Peyer's patch (tissue), 4 donors: ENCODE data around the gene CHST8. TPM values are rescaled to one million over a fixed set of nuclear protein-coding genes. Genes with fewer than 3 reads are reported as not detected.

Source experiments
- DNase-seq, 3 donors: peaks; one replicate each; pipeline ENCODE4 v3.0.0-alpha.2; 2017 to 2019
- H3K27ac ChIP-seq, 4 donors: fragments of 200-600 bp; sonication (generic); one replicate each; pipeline ENCODE4 v1.5.1; 2016 to 2019
- H3K27me3 ChIP-seq, 2 donors: fragments of 200-600 bp; sonication (generic); one replicate each; pipeline ENCODE4 v1.5.1; 2019
- H3K36me3 ChIP-seq, 3 donors: fragments of 200-600 bp; sonication (generic); one replicate each; pipeline ENCODE4 v1.5.1; 2016 to 2019
- H3K4me1 ChIP-seq, 4 donors: fragments of 200-600 bp; sonication (generic); one replicate each; pipeline ENCODE4 v1.5.1; 2016 to 2019
- H3K4me3 ChIP-seq, 4 donors: fragments of 200-600 bp; sonication (generic); 1 replicate in 3 of 4; 2 replicates in 1 of 4; pipeline ENCODE4 v1.5.1; 2016 to 2019; ENCODE audit warnings: mild to moderate bottlenecking in 1 of 4
- H3K9me3 ChIP-seq, 4 donors: fragments of 200-600 bp; sonication (generic); one replicate each; pipeline ENCODE4 v1.5.1; 2016 to 2019; ENCODE audit warnings: mild to moderate bottlenecking in 1 of 4
- CTCF ChIP-seq, 6 experiments: fragments of 450-650 bp in 4 of 6; fragments of 200-600 bp in 2 of 6; sonication (generic) in 1 of 6; IDR thresholded peaks; one replicate each; pipeline ENCODE4 v1.5.1; 2017 to 2019; ENCODE audit warnings: antibody characterized with exemption in 6 of 6, mild to moderate bottlenecking in 3 of 6, moderate library complexity in 1 of 6
- POLR2A ChIP-seq, 2 donors: fragments of 450-650 bp; IDR thresholded peaks; one replicate each; pipeline ENCODE4 v1.5.1; 2017; ENCODE audit warnings: antibody characterized with exemption in 2 of 2, mild to moderate bottlenecking in 2 of 2, moderate library complexity in 2 of 2
- total RNA-seq, 4 donors: library from RNA; depleted of rRNA; stranded (reverse); fragments of >200 nt; gene quantifications; one replicate each; pipeline ENCODE4 v1.1.0, GENCODE V29; 2016

CHST8 gene
- total RNA-seq, 4 donors from 2014 or later = 0.54 to 1.8 TPM; not detected in 2

- Histone ChIP-seq H3K4me1 (no peaks in the 10 kb centered on the region), H3K4me3 (no peak overlapping the region), H3K36me3 (no peaks in the 10 kb centered on the region), H3K27me3 (no peaks in the 10 kb centered on the region), H3K9me3 (no peaks in the 10 kb centered on the region), H3K27ac (no peak overlapping the region)
- TF ChIP-seq CTCF (IDR thresholded peaks at IDR 0.05) (no peak), POLR2A (IDR thresholded peaks at IDR 0.05) (no peak)
- no peak for DNase-seq
Observed at GRCh38 chr19:33688171-33688992, 66.6 kb downstream of the CHST8 start.

- Histone ChIP-seq H3K4me1 (no peaks in the 10 kb centered on the region), H3K27me3 (no peaks in the 10 kb centered on the region), H3K4me3 (no peak overlapping the region), H3K36me3 (no peaks in the 10 kb centered on the region), H3K27ac (no peak overlapping the region), H3K9me3 (no peaks in the 10 kb centered on the region)
- peak in 1 of 3 donors; percentile 39 for DNase-seq
- TF ChIP-seq POLR2A (IDR thresholded peaks at IDR 0.05) (no peak), CTCF (IDR thresholded peaks at IDR 0.05) (no peak)
Observed at GRCh38 chr19:33689138-33689746, 67.5 kb downstream of the CHST8 start.

GRCh38 chr19:33689868-33690267 is 68.1 kb downstream of the CHST8 start:
- DNase-seq = peak in 1 of 3 donors; percentile 34
- H3K27me3 ChIP-seq = no peaks in the 10 kb centered on the region

GRCh38 chr19:33690378-33691029 is 68.8 kb downstream of the CHST8 start:
- Histone ChIP-seq H3K9me3 (no peaks in the 10 kb centered on the region), H3K27ac (no peak overlapping the region), H3K4me3 (no peak overlapping the region), H3K4me1 (no peaks in the 10 kb centered on the region), H3K27me3 (no peaks in the 10 kb centered on the region), H3K36me3 (no peaks in the 10 kb centered on the region)
- DNase-seq = peak in 1 of 3 donors; percentile 39
- no peak for TF ChIP-seq POLR2A (IDR thresholded peaks at IDR 0.05)
- TF ChIP-seq CTCF (IDR thresholded peaks at IDR 0.05) = no peak

More at GRCh38 chr19:33689868-33690267, 68.1 kb downstream of the CHST8 start:
- Histone ChIP-seq H3K27ac (no peak overlapping the region), H3K4me3 (no peak overlapping the region), H3K9me3 (no peaks in the 10 kb centered on the region), H3K36me3 (no peaks in the 10 kb centered on the region), H3K4me1 (no peaks in the 10 kb centered on the region)
- no peak for TF ChIP-seq CTCF (IDR thresholded peaks at IDR 0.05)
- TF ChIP-seq POLR2A (IDR thresholded peaks at IDR 0.05) = no peak

GRCh38 chr19:33691030-33691427 is 69.3 kb downstream of the CHST8 start:
- Histone ChIP-seq H3K36me3 (no peaks in the 10 kb centered on the region), H3K4me1 (no peaks in the 10 kb centered on the region), H3K27ac (no peak overlapping the region), H3K4me3 (no peak overlapping the region), H3K9me3 (no peaks in the 10 kb centered on the region), H3K27me3 (no peaks in the 10 kb centered on the region)
- no peak for TF ChIP-seq CTCF (IDR thresholded peaks at IDR 0.05)
- TF ChIP-seq POLR2A (IDR thresholded peaks at IDR 0.05) = no peak
- no peak for DNase-seq
